GM18499 (cell line): ENCODE results near the gene DIPK2A.
A peak's percentile ranks its signal among the peaks of the same experiment; 100 is the strongest.

Experiments
- ATAC-seq: cut with Tn5 transposase; IDR thresholded peaks from one replicate; pipeline ENCODE4 v1.9.1; 2021; ENCODE audit warnings: moderate number of reproducible peaks; ENCODE audit not compliant: insufficient read depth, unreplicated experiment

DIPK2A gene, protein sequence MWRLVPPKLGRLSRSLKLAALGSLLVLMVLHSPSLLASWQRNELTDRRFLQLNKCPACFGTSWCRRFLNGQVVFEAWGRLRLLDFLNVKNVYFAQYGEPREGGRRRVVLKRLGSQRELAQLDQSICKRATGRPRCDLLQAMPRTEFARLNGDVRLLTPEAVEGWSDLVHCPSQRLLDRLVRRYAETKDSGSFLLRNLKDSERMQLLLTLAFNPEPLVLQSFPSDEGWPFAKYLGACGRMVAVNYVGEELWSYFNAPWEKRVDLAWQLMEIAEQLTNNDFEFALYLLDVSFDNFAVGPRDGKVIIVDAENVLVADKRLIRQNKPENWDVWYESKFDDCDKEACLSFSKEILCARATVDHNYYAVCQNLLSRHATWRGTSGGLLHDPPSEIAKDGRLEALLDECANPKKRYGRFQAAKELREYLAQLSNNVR

DNA sequence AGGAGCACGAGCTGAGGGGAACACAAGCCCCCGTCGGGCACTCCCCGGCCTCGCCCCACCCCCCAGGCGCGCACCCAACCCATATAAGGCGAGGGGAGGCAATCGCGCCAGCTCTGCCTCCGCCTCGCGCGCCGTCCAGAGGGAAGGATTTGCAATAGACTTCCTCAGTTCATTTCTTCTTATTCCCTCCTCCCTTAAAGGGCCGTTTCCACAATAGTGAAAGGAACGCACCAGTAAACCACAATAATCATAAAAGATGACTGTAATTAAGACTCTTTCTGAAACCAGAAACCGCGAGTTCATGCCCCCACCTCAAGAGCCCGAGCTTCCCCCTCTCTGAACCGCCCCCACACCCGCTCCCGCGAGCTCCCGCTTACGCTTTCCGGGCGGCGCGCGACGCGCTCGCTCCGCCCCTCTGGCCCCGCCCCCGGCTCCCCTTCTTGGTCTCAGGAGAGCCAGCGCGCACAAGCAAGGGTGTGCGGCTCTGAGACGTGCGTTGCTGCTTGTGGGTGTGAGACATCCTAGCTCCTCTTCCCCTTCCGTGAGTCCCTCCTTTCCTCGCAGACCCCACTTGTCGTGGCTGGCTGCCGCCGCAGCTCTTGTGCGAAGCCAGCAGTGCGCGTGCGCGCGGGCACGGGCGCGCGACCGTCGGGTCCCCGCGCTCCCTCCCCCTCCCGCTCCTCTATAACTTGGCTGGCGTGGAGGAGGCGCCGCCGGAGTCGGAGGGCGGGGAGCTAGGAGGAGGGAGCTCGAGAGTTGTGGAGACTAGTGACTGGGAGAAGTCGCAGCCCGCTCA lies at the start of gene DIPK2A:
Gene DIPK2A, plus strand, starts transcription at position 465 of the 796 bp plus-strand sequence. CDS start 510 bp downstream, outside the sequence.
- ATAC-seq, result peak; percentile 29

DNA sequence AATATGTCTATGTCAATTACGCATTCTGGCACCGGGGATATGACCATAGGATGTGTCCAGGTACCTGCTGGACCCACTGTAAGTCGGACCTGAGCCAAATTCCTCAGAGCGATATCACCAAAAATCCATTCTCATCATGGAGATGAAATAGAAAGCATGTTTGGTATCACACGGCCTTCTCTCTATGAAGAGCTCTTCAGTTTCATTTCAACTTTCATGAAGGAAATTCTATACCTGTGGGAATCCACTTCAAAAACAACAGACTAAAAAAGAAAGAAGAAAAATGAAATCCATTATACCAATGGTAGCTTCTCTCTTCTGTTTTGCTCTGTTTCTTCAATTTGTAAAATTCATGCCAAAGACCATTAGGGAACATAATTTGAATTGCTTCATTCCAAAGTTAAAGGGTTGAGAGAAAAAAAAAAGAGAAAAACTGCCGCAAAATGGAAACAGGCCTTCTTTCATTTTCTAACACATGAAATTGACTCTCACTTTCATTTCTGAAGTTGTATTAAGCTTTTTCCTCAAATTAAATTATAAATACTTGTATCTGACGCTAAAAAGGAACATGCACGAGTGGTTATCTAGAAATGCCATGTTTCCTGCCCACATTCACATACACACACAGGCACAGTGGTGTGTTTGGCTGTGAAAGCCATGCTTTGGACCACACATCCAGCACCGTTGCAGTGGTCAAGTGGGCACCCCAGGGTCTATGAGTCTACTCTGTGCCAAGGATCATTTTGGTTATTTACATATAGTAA lies 46.9 kb upstream of the DIPK2A start:
- ATAC-seq, result peak; percentile 37

DNA sequence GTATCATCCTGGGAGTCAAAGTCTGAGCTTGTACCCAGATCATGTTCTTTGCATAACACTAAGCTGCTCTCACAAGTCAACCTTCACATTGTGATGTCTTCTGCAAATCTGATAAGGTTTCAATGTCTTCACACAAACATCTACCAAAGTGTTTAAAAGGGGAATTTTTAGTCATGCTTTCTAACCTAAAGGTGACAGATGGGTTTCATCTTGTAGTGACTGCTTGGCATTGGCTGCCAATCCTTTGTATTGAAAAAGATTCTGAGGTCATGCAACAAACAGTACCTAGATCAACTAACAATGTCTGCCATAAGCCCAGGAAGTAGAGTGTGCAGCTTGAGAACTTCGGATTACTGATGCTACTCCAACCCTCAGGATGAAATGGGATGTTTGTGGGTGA lies 43.6 kb upstream of the DIPK2A start:
- no peak for ATAC-seq

DNA sequence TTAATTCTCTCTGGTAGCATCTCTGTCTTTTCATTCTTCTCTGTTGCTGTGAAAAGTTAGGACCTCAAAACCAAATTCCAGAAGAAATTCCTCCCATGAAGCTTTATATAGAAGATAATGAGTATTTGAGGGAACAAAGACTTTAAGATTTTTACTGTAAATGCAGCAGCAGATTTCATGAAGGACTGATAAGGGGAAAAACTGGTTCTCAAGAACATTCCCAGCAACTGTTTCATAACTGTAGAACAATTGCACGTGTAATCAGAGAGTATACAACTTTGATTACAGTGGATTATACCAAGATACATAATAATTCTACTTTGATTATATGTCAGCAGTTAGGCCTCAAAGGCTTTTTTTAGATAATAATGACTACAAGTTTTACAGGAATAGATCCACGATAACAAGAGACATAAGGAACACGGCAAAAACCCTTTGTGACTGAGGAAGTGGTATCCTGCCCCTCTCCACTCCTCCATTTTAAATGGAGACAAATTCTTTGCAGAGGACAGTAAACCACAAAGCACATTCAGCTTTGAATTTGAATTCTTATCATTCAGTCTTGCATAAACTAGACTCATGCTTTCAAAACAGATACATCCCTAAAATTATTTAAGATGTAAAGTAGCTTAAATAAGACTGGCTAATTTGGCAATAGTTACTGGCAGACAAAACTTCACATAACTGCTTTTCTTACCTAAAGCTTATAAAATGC lies 42.9 kb upstream of the DIPK2A start:
- no peak for ATAC-seq

DNA sequence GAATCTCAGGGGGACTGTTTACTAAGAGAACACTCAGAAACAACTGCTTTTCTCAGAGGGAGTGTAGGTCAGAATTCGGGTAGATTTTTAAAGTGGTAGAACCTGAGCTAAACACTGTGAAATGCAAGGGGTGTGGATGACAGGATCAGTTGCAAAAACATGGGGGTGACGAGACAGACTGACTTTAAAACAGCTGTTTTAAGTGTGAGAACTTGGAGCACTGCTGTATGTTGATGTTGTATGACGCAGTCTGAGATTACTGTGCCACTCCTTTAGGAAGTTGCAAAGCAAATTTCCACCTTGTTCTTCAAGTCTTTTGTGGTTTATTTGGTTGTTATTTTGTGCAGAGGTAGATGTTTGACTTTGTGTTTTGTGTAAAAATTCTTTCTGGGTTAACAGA lies 36.8 kb upstream of the DIPK2A start:
- ATAC-seq, result no peak

DNA sequence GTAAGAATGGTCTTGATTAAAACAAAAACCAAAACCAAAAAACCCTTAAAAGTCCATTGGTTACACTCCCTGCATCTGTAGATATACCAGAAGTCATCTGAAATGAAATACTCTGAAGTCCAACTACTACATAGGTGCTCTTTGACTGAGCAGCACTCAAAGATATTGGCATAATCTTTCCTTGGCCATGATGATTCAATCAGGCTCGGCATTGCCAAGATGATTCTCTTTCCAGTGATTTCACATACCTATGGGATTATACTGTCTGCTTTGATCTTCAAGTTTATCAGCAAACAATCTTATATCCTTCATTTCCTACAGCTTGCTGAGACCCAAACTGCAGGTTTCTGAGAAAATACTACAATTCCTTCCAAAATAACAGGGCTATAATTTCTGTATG lies 35.9 kb upstream of the DIPK2A start:
- ATAC-seq, result no peak

DNA sequence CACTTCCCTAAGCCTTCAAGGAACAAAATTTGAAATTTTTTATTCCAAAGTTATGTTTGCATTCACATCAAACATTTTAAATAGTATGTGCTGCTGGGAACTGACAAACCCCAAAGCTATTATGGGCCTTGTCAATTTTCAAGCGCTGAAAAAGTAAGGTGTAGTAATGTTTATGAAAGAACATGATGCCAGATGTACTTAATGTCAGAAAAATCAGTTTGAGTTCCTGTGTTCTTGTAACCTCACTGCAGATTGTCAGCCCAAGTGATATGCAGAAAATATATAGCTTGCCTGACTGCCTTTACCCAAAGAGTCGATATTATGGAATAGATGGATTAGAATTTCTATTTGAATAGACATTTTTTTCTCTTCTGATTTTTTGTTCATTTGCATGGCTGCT lies 20.8 kb upstream of the DIPK2A start:
- ATAC-seq, result no peak

DNA sequence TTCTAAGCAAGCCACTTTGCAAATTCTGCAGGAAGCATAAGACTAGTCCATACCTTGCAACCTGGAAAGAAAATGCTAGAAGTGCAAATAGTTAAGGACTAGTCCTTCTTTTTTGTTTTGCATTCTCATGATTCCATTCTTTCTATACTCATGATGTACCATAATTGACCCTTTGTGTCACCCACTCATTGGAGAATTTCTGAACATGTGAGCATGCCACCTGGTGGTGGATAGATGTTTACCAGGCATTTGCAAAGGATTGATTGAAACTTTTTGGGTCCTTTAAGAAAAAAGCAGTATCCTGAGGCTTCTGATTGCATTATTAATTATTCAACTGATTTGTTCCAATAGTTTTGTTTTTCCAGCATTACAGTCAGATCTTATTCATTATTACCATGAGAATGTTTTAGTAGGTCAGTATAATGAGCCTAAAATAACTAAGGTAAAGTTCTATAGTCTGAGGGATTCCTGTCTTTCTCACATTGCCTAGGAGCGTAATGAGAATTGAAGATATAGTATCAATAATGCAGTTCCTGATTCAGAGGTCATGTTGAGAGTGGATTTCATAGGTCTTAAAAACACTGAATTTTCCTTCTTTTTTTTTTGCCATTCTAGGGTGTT lies 20.2 kb upstream of the DIPK2A start:
- peak; percentile 79 for ATAC-seq

DNA sequence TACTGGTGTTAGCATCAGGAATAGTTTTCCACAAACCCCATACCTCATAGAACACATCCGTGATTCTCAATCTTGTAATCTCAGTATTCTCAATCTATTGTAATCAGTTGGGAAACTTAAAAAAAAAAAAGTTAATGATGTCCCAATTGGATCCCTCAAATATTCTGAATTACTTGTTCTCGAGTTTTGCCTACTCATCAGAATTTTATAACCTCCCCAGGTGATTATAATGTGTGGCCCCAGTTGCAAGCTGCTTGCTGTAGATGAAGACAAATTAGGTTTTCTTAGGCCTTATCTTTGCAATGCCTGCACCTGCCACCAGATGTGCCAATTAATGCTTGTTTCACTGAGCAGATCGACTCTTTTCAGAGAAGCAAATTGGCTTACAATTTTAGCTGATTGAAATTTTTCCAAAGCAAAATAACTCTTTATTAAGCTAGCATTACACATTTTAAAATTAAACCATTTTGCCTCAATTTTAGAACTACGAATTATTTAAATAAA lies 19.0 kb upstream of the DIPK2A start:
- no peak for ATAC-seq

DNA sequence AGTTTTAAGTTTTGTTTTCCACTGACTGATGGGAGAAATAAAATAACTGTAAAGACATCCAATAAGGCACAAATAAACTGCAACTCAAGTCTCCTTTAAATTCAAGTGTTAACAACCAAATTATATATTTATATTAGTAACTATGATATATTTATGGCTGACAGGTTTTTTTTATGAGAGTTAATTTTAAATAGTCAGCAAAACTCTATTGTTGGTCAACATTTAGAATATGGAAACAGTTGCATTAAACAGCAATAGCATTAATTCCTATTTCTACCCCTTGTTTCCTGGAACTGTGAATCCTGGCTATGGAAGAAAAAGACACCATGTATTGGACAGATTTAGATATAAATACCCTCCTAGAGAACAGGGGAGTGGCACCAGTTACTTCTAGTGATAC lies 16.5 kb upstream of the DIPK2A start:
- ATAC-seq, result no peak

DNA sequence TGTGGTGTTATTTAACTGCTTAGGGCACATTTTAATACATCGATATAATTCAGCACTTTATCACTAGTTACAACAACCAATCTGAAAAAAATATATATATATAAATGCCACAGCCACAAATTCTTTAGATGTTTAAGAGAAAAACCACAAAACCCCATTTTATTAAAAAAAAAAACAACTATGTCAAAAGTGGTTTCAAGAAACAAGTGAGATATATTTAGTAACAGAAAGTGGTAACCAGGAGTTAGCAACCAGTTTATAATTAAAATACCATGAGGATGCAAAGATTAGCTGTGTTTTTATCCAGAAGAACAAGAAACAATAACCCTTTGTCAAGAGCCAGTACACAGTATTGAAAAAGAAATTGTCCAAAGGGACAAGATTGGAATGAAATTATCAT lies 14.8 kb upstream of the DIPK2A start:
- ATAC-seq, result no peak

DNA sequence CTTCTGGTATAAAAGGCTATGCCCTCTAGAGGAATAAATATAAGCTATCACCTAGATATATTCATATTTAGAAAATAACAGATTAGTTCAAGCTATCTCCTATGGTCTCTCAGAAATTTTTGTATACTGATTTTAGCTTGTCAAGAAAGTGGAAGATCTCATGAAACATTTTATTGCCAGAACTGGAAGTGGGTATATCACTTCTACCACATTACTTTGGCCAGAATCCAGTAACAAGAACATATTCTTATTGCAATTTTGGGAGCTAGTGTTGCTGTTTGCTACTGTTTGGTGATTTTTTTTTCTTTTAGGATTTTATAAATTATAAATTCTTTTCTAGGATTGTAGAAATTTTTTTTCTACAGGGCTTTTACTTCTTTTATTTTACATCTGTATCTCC lies 14.2 kb upstream of the DIPK2A start:
- no peak for ATAC-seq

DNA sequence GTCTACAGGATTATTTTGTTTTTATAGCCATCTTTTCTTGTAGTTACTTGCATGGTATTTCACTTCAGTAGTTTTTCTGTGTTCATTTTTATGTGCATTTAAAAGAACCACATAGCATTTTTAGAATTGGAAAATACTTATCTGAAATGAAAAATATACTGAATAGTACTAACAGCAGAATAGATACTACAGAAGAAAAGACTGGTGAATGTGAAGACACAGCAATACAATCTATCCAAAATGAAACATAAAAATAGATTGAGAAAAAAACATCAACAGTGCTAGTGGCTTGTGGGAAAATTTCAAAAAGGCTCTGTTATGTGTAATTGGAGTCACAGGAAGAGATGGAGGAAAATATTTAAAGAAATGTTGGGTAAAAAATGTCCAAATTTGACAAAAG lies 12.7 kb upstream of the DIPK2A start:
- no peak for ATAC-seq

DNA sequence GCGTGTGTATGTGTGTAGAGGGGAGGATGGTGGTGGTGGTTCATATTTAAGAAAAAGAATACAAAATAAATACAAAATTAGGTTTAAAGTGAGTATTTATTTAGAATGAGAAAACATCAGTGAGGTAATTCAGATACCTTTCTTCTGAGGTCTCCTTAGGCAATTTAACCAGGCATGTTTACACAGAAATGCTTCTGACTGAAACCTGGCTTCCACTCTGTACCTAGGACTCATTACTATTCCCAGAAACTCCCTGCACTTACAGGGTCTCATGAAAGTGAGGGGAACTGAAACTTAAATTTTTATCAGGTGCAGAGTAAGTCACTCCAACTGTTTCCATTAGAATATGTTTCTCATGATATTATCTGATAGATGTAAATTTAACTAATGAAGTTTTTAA lies 10.3 kb upstream of the DIPK2A start:
- ATAC-seq, result no peak

DNA sequence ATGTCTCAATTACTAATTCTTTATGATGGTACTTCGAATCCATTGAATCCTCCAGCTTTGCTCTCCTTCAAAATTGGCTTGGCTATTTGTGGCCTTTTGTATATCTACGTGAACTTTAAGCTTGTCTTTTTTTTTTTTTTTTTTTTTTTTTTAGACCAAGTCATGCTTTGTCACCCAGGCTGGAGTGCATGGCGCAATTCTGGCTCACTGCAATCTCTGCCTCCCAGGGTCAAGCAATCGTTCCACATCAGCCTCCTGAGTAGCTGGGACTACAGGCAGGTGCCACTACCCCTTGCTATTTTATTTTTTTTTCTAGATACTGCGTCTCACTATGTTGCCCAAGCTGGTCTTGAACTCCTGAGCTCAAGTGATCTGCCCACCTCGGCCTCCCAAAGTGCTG lies 7.7 kb upstream of the DIPK2A start:
- no peak for ATAC-seq

DNA sequence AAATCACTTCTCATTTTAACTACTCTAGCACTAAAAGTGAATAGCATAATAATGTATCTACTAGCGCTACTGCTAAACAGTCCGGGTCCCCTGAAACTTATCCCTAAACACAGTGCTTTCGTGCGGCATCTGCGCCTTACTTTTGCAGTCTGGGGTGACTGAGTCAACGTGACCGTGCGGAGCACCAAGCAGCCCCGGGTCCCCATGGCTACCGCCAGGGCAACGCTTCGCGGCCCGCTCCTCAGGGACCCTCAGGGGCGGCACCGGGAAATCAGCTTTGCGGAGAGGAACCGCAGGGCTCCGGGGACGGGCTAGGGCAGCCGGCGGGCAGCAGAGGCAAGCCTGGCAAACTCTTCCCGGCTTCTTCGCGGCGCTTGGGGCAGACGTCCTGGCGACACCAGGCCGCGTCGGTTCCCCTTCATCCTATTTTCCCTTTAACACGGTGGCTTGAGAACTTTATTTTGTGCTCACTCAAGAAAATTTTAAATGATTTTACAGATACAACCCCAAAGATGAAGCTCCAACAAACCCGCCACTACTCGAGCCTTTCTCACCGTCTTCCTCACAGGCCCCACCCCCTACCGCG lies 757 bp upstream of the DIPK2A start:
- no peak for ATAC-seq

DNA sequence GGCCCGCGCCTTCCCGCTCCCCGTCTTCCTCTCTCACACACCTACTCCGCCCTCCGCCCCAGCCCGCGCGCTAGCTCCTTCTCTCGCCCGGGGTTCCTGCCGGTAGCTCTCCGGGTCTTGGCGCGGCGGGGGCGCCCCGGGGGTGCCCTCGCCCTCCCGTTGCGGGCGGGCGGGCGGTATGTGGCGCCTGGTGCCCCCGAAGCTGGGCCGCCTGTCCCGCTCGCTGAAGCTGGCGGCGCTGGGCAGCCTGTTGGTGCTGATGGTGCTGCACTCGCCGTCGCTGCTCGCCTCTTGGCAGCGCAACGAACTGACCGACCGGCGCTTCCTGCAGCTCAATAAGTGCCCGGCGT lies 507 bp downstream of the DIPK2A start:
- ATAC-seq, result no peak

DNA sequence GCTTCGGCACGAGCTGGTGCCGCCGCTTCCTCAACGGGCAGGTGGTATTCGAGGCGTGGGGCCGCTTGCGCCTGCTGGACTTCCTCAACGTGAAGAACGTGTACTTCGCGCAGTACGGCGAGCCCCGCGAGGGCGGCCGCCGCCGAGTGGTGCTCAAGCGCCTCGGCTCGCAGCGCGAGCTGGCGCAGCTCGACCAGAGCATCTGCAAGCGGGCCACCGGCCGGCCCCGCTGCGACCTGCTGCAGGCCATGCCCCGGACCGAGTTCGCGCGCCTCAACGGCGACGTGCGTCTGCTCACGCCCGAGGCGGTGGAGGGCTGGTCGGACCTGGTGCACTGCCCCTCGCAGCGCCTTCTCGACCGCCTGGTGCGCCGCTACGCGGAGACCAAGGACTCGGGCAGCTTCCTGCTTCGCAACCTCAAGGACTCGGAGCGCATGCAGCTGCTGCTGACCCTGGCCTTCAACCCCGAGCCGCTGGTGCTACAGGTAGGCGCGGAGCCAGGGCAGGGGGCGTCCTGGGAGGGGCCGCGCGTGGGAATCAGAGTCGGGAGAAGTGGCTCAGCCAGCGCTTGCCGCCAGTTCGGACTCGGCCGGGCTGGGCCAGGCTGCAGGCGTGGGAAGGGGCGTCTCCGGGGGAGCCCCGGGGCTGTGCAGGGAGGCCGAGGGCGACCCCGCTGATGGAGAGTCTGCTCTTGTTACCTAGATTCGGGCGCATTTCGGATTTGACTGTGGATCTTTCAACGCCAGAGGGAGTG lies 1.1 kb downstream of the DIPK2A start:
- peak; percentile 15 for ATAC-seq
